Glutamatergic neuron (in vitro differentiated cells): Measurements from ENCODE around the gene FAIM2. TPM values are rescaled to one million over a fixed set of nuclear protein-coding genes. Genes with fewer than 3 reads are reported as not detected.

Experiments used
- DNase-seq: peaks from one replicate; pipeline ENCODE4 v3.0.0; 2022
- H3K27ac Mint-ChIP-seq: one replicate; pipeline ENCODE4 v1.8.0; 2020; ENCODE audit warnings: mild to moderate bottlenecking, mixed read lengths, inconsistent platforms; ENCODE audit not compliant: unreplicated experiment
- H3K27me3 Mint-ChIP-seq: one replicate; pipeline ENCODE4 v1.8.0; 2020; ENCODE audit warnings: mild to moderate bottlenecking, moderate library complexity, mixed read lengths, inconsistent platforms; ENCODE audit not compliant: unreplicated experiment
- H3K36me3 Mint-ChIP-seq: one replicate; pipeline ENCODE4 v1.8.0; 2020; ENCODE audit warnings: mild to moderate bottlenecking, mixed read lengths, inconsistent platforms; ENCODE audit not compliant: unreplicated experiment
- H3K4me1 Mint-ChIP-seq: one replicate; pipeline ENCODE4 v1.8.0; 2020; ENCODE audit warnings: mild to moderate bottlenecking, low read depth, mixed read lengths, inconsistent platforms; ENCODE audit not compliant: unreplicated experiment
- H3K4me3 Mint-ChIP-seq: one replicate; pipeline ENCODE4 v1.8.0; 2020; ENCODE audit warnings: mild to moderate bottlenecking, mixed read lengths, inconsistent platforms; ENCODE audit not compliant: unreplicated experiment
- H3K9me3 Mint-ChIP-seq: one replicate; pipeline ENCODE4 v1.8.0; 2020; ENCODE audit warnings: mild to moderate bottlenecking, moderate library complexity, mixed read lengths, inconsistent platforms; ENCODE audit not compliant: unreplicated experiment
- total RNA-seq: library from RNA; stranded (reverse); fragmentation: NEBNext Ultra II Directional; extraction: Animal tissue kit (Norgen Biotek cat#: 25700); gene quantifications from one replicate; pipeline ENCODE4 v1.2.1, GENCODE V29; 2021; ENCODE audit not compliant: unreplicated experiment
- TF ChIP-seq, protein P1 (sequence below): fragments of 200-600 bp; sonication (generic); IDR thresholded peaks from one replicate; pipeline ENCODE4 v1.5.0; 2021; ENCODE audit not compliant: partially characterized antibody, unreplicated experiment

Gene FAIM2
- total RNA-seq, 1 donor from 2014 or later = 3.5 TPM

DNA sequence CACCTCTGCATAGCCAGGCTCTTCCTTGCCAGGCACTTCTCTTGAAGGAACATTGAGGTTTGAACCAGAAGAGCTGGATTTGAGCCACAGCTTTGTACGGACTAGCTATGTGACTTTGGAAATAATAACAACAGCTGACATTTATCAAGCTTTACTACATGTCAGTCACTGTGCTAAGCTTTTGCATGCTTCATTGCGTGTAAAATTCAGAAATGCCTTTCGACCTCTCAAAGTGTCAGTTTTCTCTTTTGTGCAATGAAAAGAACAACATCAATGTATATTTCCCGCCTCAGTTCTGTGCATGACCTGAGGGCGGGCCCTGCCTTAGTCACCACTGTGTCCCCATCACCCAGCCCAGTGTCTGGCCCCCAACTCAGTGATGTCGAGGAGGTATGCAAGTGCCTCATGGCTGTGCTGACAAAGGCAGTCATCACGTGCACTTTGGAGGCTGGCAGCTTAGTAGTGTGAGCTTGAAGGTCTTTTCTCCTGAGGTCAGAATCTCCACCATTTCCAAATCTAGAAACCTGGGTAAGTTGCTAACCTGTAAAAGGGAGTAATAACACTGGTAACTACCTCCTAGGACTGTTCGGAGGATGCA is 28.9 kb upstream of the FAIM2 start:
- H3K27me3 Mint-ChIP-seq = peaks cover 2% of the 10 kb centered on the region
- H3K4me3 Mint-ChIP-seq = no peak overlapping the region
- H3K27ac Mint-ChIP-seq = no peak overlapping the region
- H3K36me3 Mint-ChIP-seq = peaks cover 8% of the 10 kb centered on the region
- peaks cover 3% of the 10 kb centered on the region for H3K4me1 Mint-ChIP-seq
- H3K9me3 Mint-ChIP-seq = peaks cover 2% of the 10 kb centered on the region
- TF ChIP-seq, protein P1, sequence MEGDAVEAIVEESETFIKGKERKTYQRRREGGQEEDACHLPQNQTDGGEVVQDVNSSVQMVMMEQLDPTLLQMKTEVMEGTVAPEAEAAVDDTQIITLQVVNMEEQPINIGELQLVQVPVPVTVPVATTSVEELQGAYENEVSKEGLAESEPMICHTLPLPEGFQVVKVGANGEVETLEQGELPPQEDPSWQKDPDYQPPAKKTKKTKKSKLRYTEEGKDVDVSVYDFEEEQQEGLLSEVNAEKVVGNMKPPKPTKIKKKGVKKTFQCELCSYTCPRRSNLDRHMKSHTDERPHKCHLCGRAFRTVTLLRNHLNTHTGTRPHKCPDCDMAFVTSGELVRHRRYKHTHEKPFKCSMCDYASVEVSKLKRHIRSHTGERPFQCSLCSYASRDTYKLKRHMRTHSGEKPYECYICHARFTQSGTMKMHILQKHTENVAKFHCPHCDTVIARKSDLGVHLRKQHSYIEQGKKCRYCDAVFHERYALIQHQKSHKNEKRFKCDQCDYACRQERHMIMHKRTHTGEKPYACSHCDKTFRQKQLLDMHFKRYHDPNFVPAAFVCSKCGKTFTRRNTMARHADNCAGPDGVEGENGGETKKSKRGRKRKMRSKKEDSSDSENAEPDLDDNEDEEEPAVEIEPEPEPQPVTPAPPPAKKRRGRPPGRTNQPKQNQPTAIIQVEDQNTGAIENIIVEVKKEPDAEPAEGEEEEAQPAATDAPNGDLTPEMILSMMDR = no peak
- no peak for DNase-seq

- Mint-ChIP-seq H3K4me1 (peaks cover 3% of the 10 kb centered on the region), H3K9me3 (peaks cover 2% of the 10 kb centered on the region), H3K27ac (no peak overlapping the region), H3K36me3 (peaks cover 8% of the 10 kb centered on the region), H3K27me3 (peaks cover 2% of the 10 kb centered on the region), H3K4me3 (no peak overlapping the region)
- DNase-seq = no peak
- TF ChIP-seq, protein P1 = no peak
Measured at GRCh38 chr12:49932023-49932422, 28.3 kb upstream of the FAIM2 start.

- peaks cover 2% of the 10 kb centered on the region for H3K27me3 Mint-ChIP-seq
- peaks cover 2% of the 10 kb centered on the region for H3K9me3 Mint-ChIP-seq
- TF ChIP-seq, protein P1 = peak; percentile 44
- DNase-seq = no peak
- H3K4me1 Mint-ChIP-seq = peaks cover 3% of the 10 kb centered on the region
- H3K36me3 Mint-ChIP-seq = peaks cover 8% of the 10 kb centered on the region
- H3K4me3 Mint-ChIP-seq = no peak overlapping the region
- H3K27ac Mint-ChIP-seq = no peak overlapping the region
Measured at GRCh38 chr12:49930515-49931288, 27.0 kb upstream of the FAIM2 start.

DNA sequence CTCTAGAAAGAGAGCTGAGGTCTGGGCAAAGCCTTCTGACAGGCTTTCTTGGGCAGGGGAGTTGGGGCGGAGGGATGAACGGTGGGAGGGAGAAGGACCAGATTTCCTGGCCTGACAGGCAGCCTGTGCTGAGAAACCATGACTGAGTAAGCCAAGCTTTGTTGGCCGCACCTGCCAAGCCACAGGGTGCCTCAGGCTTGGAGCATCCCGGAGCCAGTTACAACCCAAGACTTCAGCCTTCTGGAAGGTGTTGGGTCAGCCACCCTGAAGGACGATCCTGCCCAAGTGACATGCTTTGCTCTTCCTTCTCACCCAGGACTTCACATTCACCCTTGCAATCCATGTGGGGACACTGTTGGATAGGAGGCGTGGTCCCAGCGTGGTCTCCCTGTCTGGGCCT is 25.9 kb upstream of the FAIM2 start:
- H3K4me1 Mint-ChIP-seq = peaks cover 3% of the 10 kb centered on the region
- peaks cover 2% of the 10 kb centered on the region for H3K9me3 Mint-ChIP-seq
- peaks cover 2% of the 10 kb centered on the region for H3K36me3 Mint-ChIP-seq
- H3K27ac Mint-ChIP-seq = no peak overlapping the region
- no peak for DNase-seq
- H3K4me3 Mint-ChIP-seq = no peak overlapping the region
- TF ChIP-seq, protein P1 = no peak
- peaks cover 2% of the 10 kb centered on the region for H3K27me3 Mint-ChIP-seq

GRCh38 chr12:49928471-49928870 is 24.8 kb upstream of the FAIM2 start:
- Mint-ChIP-seq H3K4me3 (no peak overlapping the region), H3K4me1 (no peaks in the 10 kb centered on the region), H3K27me3 (peaks cover 2% of the 10 kb centered on the region), H3K36me3 (no peaks in the 10 kb centered on the region), H3K27ac (no peak overlapping the region), H3K9me3 (no peaks in the 10 kb centered on the region)
- no peak for DNase-seq
- TF ChIP-seq, protein P1 = no peak
